Measurements from ENCODE around the gene MSH5. TPM values are rescaled to one million over a fixed set of nuclear protein-coding genes. Genes with fewer than 3 reads are reported as not detected.
A peak's percentile ranks its signal among the peaks of the same experiment; 100 is the strongest.

The MSH5 gene
- total RNA-seq, 6 donors from 2014 or later: 7.3 to 52.4 (median 13.1) TPM

GRCh38 chr6:31733734-31734133 is 6.1 kb upstream of the MSH5 start:
- Histone ChIP-seq H3K27me3 (no peaks in the 10 kb centered on the region), H3K9me3 (no peaks in the 10 kb centered on the region), H3K36me3 (peaks cover 20 to 40% (median 38%) of the 10 kb centered on the region in 4 donors), H3K4me3 (peak overlapping the region in 2 of 4 donors; percentile 74 to 93), H3K27ac (peak overlapping the region; percentile 90 to 99 (median 98)), H3K4me1 (peaks cover 52 to 80% (median 64%) of the 10 kb centered on the region in 4 donors)
- no peak for DNase-seq
- 69% methylated on average over 4 of the region's 4 CpGs for WGBS, 2 donors
- TF ChIP-seq EP300 (IDR thresholded peaks at IDR 0.05): no peak
- no peak for TF ChIP-seq POLR2A (IDR thresholded peaks at IDR 0.05)
- TF ChIP-seq CTCF (IDR thresholded peaks at IDR 0.05): no peak
- no peak for TF ChIP-seq POLR2AphosphoS5 (IDR thresholded peaks at IDR 0.05)
- ATAC-seq (ENCODE audit: low FRiP score in 2 of 2): no peak

GRCh38 chr6:31734247-31734820 is 5.5 kb upstream of the MSH5 start:
- Histone ChIP-seq H3K27me3 (no peaks in the 10 kb centered on the region), H3K4me3 (peak overlapping the region; percentile 68 to 93 (median 73)), H3K9me3 (no peaks in the 10 kb centered on the region), H3K36me3 (peaks cover 20 to 40% (median 38%) of the 10 kb centered on the region in 4 donors), H3K4me1 (peaks cover 53 to 81% (median 66%) of the 10 kb centered on the region in 4 donors), H3K27ac (peak overlapping the region; percentile 90 to 99 (median 98))
- no peak for DNase-seq
- ATAC-seq (ENCODE audit: low FRiP score in 2 of 2): no peak
- WGBS, 2 donors: 3% methylated on average over 2 of the region's 2 CpGs; no CpG with 5 or more reads in 1 of the 2 donors
- TF ChIP-seq EP300 (IDR thresholded peaks at IDR 0.05) (no peak), POLR2AphosphoS5 (IDR thresholded peaks at IDR 0.05) (no peak), CTCF (IDR thresholded peaks at IDR 0.05) (no peak), POLR2A (IDR thresholded peaks at IDR 0.05) (no peak)

GRCh38 chr6:31734821-31735406 is 4.9 kb upstream of the MSH5 start:
- Histone ChIP-seq H3K27ac (peak overlapping the region; percentile 90 to 99 (median 98)), H3K4me3 (peak overlapping the region; percentile 68 to 93 (median 73)), H3K4me1 (peaks cover 56 to 84% (median 69%) of the 10 kb centered on the region in 4 donors), H3K36me3 (peaks cover 20 to 40% (median 38%) of the 10 kb centered on the region in 4 donors), H3K9me3 (no peaks in the 10 kb centered on the region), H3K27me3 (no peaks in the 10 kb centered on the region)
- 0 to 1% methylated on average over 18 of the region's 18 CpGs for WGBS, 2 donors
- ATAC-seq (ENCODE audit: low FRiP score in 2 of 2) (peak; percentile 18 to 44), DNase-seq (peak in 1 of 2 donors; percentile 83)
- TF ChIP-seq EP300 (IDR thresholded peaks at IDR 0.05): peak in 2 of 4 donors; percentile 40 to 62
- TF ChIP-seq POLR2AphosphoS5 (IDR thresholded peaks at IDR 0.05): peak; percentile 90 to 93
- TF ChIP-seq CTCF (IDR thresholded peaks at IDR 0.05): no peak
- TF ChIP-seq POLR2A (IDR thresholded peaks at IDR 0.05): peak in 2 of 4 donors; percentile 56 to 73

GRCh38 chr6:31736021-31736767 is 3.6 kb upstream of the MSH5 start, which contains the start of gene CLIC1:
TSS of gene CLIC1 (minus strand) at chr6:31736530. CDS start at chr6:31736300, 230 bp downstream.
- TF ChIP-seq POLR2A (IDR thresholded peaks at IDR 0.05): peak in 3 of 4 donors; percentile 77 to 96 (median 94)
- no peak for TF ChIP-seq CTCF (IDR thresholded peaks at IDR 0.05)
- peak in 1 of 4 donors; percentile 23 for TF ChIP-seq EP300 (IDR thresholded peaks at IDR 0.05)
- peak; percentile 97 to 99 for TF ChIP-seq POLR2AphosphoS5 (IDR thresholded peaks at IDR 0.05)
- 1 to 2% methylated on average over 20 to 23 of the region's 24 CpGs for WGBS, 2 donors

More at GRCh38 chr6:31736021-31736767, 3.6 kb upstream of the MSH5 start, which contains the start of gene CLIC1:
- Histone ChIP-seq H3K4me3 (peak within 1 kb of the TSS; percentile 68 to 93 (median 73)), H3K27ac (peak within 1 kb of the TSS; percentile 90 to 99 (median 98)), H3K27me3 (no peaks in the 10 kb centered on the region), H3K4me1 (peaks cover 58 to 80% (median 67%) of the 10 kb centered on the region in 4 donors), H3K9me3 (no peaks in the 10 kb centered on the region), H3K36me3 (peaks cover 20 to 32% (median 30%) of the 10 kb centered on the region in 4 donors)
- ATAC-seq (ENCODE audit: low FRiP score in 2 of 2) (peak; percentile 78 to 86), DNase-seq (peak; percentile 91 to 93)
